ENCODE measurements around the gene TEX2.
"Not testable (repeated sequence)": the region's sequence is repeated elsewhere in the genome, so short reads cannot be mapped to it uniquely, and the experiment has no call there.

The TEX2 gene

GRCh38 chr17:64242633-64243032, 20.4 kb downstream of the TEX2 start:
- TF ChIP-seq CTCF (IDR thresholded peaks at IDR 0.05; ENCODE audit: borderline replicate concordance, control extremely low read depth, extremely low read depth, insufficient read depth, missing control alignments) = no peak
- DNase-seq (ENCODE audit: low spot score) = no peak
- in situ Hi-C loops (cut with MboI; ENCODE audit: low sequenced_read_pairs, unreplicated experiment) = no loop called here

GRCh38 chr17:64240741-64241347, 22.2 kb downstream of the TEX2 start:
- in situ Hi-C loops (cut with MboI; ENCODE audit: low sequenced_read_pairs, unreplicated experiment) = no loop called here
- no peak for DNase-seq (ENCODE audit: low spot score)
- no peak for TF ChIP-seq CTCF (IDR thresholded peaks at IDR 0.05; ENCODE audit: borderline replicate concordance, control extremely low read depth, extremely low read depth, insufficient read depth, missing control alignments)

- TF ChIP-seq CTCF (IDR thresholded peaks at IDR 0.05; ENCODE audit: borderline replicate concordance, control extremely low read depth, extremely low read depth, insufficient read depth, missing control alignments) = no peak
- no peak for DNase-seq (ENCODE audit: low spot score)
- in situ Hi-C loops (cut with MboI; ENCODE audit: low sequenced_read_pairs, unreplicated experiment) = no loop called here
Measured at GRCh38 chr17:64240261-64240740, 22.8 kb downstream of the TEX2 start.

DNA sequence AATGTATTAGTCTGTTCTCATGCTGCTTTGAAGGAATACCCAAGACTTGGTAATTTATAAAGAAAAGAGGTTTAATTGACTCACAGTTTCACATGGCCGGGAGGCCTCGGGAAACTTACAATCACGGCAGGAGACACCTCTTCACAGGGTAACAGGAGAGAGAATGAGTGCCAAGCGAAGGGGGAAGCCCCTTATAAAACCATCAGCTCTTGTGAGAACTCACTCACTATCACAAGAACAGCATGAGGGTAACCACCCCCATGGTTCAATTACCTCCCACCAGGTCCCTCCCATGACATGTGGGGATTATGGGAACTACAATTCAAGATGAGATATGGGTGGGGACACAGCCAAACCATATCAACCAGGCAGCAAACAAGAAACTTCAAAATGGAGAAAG, 24.6 kb downstream of the TEX2 start:
- DNase-seq (ENCODE audit: low spot score); in situ Hi-C loops (cut with MboI; ENCODE audit: low sequenced_read_pairs, unreplicated experiment): not testable (repeated sequence)

DNA sequence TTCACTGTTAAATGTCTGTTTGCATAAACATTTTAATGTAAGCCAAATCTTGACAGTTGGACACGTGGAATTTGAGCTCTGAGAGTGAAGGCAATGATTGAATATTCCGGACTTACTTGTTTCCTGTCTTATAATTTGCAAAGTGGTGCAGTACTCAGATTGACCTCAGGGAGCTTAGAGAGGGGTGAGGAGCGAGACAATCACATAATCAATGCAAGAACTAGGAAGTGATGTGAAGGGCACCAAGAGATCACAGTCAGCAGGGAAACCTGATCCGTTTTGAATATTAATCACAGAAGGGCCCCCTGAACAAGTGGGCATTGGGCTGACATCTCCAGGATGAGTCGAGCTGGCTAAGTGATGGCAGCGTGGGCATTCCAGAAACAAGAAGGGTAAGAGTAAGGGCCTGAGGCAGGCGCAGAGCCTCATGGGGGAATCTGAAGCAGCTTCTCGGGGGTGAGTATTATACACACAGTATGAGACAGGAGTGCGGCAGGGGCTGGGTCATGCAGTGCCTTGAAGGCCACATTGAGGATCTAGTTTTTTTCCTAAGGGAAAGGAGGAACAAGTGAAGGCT, 26.1 kb downstream of the TEX2 start:
- DNase-seq (ENCODE audit: low spot score) = no peak
- no peak for TF ChIP-seq CTCF (IDR thresholded peaks at IDR 0.05; ENCODE audit: borderline replicate concordance, control extremely low read depth, extremely low read depth, insufficient read depth, missing control alignments)
- in situ Hi-C loops (cut with MboI; ENCODE audit: low sequenced_read_pairs, unreplicated experiment) = no loop called here

GRCh38 chr17:64234961-64235360, 28.1 kb downstream of the TEX2 start:
- no peak for DNase-seq (ENCODE audit: low spot score)
- no peak for TF ChIP-seq CTCF (IDR thresholded peaks at IDR 0.05; ENCODE audit: borderline replicate concordance, control extremely low read depth, extremely low read depth, insufficient read depth, missing control alignments)
- in situ Hi-C loops (cut with MboI; ENCODE audit: low sequenced_read_pairs, unreplicated experiment) = no loop called here

DNA sequence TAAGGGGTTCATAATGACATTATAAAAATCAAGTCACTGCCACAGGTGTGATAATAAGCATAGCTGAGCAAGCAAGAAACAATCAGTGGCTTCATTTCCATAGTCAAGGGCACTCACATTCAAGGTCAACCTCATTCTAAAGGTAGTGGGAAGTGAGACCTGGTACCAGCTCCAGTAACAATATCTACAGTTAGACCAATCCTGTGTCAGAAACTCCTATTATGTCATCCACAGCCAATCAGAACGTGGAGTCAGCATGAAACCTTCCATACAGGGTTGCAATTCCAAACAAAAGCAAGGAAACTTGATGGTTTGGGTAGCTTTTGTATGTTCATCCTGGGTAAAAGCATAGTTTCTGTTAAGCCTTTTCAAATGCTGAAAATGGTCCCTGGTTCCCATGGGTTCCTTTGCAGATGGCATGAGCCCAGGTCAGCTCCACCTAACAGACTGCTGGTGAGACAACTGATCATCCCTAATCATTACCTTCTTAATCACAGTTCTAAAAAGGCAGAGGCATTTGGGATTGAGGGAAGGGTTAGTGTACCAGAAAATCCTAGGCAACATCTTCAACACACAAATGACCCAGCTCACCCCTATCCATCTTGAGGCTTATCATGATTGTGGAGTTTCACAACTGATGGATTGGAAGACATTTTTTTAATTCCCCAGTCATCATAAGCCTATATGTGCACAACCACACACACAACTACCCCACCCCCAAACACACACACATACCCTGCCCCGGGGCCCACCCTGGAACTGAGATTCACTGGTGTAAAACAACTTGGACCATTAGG, 30.4 kb downstream of the TEX2 start:
- no peak for TF ChIP-seq CTCF (IDR thresholded peaks at IDR 0.05; ENCODE audit: borderline replicate concordance, control extremely low read depth, extremely low read depth, insufficient read depth, missing control alignments)
- in situ Hi-C loops (cut with MboI; ENCODE audit: low sequenced_read_pairs, unreplicated experiment) = no loop called here
- no peak for DNase-seq (ENCODE audit: low spot score)

All from GM13976 (cell line).